Kasumi-1 (cell line): ENCODE measurements around the gene PGA3.
"Not testable (repeated sequence)": the region's sequence is repeated elsewhere in the genome, so short reads cannot be mapped to it uniquely, and the experiment has no call there.

Source experiments
- DNase-seq, 2 experiments: peaks; one replicate each; lab custom pipeline; 2025; lab: John Stamatoyannopoulos, UW

PGA3 gene

DNA sequence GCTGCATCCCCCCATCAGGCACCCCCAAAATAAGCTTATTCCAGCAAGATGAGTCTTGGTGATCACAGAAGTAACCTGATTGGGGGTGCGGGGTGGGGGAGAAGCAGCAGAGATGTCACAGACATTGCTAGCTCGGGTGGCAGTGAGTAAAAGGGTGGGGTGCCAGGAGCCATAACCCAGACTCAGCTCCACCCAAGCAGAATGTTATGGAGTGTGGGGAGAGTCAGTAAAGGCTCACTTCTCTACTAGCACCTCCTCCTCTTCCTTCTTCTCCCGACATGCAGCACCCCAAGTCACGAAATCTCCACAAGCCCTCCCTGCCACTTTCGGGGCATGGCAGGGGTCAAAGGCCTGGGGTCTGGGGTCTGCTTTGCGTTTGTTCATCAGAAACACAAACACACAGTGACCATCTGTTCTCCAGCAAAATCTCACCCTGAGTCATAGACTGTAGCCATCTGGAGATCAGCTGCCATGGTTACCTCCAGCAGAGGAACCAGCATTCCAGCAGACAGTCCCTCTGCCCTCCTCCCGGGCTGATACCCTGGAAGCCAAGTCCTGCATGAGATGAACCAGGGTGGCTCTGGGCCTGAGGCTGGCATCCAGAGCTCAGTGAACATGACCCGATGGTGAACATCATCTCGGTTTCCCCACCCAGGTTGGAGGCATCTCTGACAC, 4.5 kb downstream of the PGA3 start:
- not testable (repeated sequence) for DNase-seq

DNA sequence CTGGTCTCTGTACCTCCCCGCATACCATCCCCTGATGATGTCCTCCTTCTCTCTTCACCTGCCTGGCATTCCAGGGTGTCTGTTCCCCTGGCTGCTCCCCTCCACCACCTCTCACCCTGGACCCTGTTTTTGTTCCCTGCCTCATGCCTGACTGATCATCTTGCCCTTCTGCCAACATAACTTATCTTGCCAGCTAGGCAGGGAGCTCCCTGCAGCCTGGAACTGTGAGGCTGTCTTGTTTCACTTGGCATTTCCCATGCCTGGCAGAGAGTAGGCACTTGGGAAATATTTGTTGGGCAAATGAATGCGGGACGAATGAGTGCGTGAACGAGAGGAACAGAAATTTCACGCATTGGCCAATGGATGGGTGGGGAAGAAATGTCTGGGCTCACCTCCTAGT, 7.3 kb downstream of the PGA3 start:
- not testable (repeated sequence) for DNase-seq

DNA sequence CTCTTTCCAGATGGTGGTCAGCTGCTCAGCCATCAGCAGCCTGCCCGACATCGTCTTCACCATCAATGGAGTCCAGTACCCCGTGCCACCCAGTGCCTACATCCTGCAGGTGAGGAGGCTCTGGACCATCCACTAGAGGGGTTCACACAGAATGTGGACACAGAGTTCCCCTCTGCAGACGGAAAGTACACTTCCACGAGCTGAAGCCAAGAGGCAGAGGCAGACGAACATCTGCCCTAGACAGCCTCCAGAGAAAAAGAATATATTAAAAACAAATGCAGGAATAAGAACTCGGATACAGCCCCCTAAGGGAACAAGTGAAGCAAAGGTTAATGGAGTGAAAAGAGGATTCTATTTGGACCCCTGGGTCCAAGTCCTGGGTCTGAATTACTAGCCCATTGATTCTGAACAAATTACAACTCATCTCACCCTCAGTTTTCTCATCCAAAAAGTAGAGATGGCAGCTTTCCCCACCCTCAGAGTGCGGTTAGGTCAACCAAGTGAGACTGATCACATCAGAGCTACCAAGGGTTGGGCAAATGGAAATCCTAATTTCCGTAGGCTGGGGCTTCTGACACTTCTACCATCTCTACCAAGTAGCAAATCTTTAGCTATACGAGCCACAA, 8.1 kb downstream of the PGA3 start:
- not testable (repeated sequence) for DNase-seq

DNA sequence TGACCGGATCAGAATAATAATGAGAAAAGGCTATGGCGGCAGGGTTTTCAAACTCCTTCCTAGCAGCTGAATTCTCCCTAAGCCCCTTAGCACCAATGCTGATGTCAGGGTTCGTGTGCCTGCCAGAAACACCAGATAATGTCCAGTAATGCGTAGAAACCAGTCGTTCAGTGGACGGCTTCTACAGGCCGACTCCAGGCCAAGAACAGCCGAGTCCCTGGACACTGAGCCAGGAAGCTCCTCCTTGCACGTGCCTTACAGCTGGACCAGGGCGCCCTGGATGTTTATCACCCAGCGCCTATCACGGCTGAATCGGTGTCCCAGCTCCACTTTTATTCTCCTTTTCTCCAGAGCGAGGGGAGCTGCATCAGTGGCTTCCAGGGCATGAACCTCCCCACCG, 8.9 kb downstream of the PGA3 start:
- DNase-seq, result not testable (repeated sequence)

DNA sequence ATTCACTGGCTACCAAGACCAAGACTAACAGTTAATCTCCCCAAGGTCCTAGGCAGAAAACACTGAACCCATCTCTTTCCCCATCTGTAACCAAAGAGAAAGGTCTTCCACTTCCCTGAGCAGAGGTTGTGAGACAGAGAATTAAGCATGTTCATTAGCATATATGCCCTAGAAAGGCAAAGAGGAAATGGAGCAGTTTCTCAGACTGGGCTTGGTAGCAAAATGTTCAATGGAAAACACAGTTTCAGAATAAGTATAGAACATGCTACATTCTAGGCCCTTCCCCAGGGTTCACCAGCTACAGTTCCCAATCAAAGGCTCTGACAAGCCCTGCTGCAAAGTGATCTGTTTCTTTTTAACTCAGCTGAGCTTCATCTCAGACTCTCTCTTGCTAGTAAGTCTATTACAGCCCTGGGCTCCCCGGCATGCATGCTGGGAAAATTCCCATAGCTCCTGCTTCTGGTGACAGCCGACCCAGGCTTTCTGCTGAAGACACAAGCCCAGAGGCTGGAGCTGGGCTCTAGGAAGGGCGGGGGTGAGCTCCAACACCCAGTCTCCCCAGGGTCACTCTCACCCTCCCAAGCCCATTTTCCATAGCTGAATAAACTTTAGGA, 10.5 kb downstream of the PGA3 start:
- DNase-seq, result not testable (repeated sequence)

DNA sequence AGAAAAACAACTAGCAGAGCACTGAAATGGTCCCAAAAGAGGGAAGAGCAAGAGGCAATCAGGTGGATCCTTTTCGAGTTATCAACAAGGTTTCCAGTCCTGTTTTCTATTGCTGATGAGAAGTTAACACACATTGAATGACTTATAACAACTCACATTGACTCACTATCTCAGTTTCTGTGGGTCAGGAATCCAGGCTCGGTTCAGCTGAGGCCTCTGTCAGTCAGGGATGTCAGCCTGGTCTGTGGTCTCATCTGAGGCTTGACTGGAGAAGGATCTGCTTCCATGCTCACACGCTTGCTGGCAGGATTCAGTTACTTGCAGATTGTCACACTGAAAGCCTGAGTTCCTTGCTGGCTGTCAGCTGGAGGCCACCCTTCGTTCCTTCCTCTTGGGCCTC, 15.0 kb downstream of the PGA3 start:
- DNase-seq, result not testable (repeated sequence)

DNA sequence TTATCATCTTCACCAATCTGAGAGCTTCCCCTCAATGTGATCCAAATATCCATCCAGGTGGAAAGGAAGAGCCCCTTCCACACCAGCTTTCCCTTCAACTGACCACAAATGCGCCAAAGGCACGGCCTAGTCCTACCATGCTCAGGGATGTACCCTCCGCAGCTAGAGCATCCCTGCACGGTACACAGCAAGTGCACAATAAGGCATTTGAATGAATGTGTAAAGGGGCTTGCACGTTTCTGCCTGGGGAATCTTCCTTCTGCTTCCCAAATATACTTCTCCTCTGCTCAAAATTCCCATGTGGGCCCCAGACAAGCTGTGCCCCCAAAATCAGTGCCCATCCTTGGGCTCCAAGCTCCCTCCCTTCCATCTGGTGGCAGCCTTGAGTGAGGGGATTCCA, 15.7 kb downstream of the PGA3 start:
- DNase-seq, result not testable (repeated sequence)

DNA sequence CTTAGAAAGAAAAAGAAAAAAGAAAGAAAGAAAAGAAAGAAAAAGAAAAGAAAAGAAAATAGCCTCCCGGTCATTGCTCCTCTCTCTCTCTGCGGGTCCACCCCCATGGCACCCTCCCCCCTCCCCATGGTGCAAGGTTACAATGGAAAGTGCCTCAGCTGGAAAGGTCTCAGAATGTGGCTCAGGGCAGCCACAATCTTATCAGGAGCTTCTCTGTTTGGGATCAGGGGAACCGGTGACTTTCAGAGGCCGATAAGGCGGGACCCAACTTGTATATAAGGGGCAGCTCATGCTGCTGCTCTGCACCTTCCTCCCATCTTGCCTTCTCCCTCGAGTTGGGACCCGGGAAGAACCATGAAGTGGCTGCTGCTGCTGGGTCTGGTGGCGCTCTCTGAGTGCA, 18.7 kb downstream of the PGA3 start, which contains the start of gene PGA4:
Gene PGA4, plus strand, starts transcription at position 301 of the 400 bp plus-strand sequence. Its CDS starts 54 bp downstream, at position 355.
- not testable (repeated sequence) for DNase-seq

DNA sequence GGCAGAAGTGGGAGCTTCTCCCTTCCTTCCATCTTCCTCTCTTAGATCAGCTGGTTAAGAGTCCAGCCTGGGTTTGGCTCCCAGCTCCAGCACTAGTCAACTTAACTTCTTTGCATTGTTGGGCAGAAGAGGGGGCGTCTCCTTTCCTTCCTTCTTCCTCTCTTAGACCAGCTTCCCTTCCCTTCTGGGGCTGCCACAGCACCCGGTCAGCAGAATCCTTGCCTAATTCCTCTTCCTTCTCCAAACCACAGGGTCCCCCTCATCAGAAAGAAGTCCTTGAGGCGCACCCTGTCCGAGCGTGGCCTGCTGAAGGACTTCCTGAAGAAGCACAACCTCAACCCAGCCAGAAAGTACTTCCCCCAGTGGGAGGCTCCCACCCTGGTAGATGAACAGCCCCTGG, 19.4 kb downstream of the PGA3 start:
- not testable (repeated sequence) for DNase-seq

DNA sequence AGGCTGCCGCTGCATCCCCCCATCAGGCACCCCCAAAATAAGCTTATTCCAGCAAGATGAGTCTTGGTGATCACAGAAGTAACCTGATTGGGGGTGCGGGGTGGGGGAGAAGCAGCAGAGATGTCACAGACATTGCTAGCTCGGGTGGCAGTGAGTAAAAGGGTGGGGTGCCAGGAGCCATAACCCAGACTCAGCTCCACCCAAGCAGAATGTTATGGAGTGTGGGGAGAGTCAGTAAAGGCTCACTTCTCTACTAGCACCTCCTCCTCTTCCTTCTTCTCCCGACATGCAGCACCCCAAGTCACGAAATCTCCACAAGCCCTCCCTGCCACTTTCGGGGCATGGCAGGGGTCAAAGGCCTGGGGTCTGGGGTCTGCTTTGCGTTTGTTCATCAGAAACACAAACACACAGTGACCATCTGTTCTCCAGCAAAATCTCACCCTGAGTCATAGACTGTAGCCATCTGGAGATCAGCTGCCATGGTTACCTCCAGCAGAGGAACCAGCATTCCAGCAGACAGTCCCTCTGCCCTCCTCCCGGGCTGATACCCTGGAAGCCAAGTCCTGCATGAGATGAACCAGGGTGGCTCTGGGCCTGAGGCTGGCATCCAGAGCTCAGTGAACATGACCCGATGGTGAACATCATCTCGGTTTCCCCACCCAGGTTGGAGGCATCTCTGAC, 23.3 kb downstream of the PGA3 start:
- DNase-seq, result not testable (repeated sequence)

DNA sequence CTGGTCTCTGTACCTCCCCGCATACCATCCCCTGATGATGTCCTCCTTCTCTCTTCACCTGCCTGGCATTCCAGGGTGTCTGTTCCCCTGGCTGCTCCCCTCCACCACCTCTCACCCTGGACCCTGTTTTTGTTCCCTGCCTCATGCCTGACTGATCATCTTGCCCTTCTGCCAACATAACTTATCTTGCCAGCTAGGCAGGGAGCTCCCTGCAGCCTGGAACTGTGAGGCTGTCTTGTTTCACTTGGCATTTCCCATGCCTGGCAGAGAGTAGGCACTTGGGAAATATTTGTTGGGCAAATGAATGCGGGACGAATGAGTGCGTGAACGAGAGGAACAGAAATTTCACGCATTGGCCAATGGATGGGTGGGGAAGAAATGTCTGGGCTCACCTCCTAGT, 26.1 kb downstream of the PGA3 start:
- DNase-seq, result not testable (repeated sequence)

DNA sequence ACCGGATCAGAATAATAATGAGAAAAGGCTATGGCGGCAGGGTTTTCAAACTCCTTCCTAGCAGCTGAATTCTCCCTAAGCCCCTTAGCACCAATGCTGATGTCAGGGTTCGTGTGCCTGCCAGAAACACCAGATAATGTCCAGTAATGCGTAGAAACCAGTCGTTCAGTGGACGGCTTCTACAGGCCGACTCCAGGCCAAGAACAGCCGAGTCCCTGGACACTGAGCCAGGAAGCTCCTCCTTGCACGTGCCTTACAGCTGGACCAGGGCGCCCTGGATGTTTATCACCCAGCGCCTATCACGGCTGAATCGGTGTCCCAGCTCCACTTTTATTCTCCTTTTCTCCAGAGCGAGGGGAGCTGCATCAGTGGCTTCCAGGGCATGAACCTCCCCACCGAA, 27.7 kb downstream of the PGA3 start:
- not testable (repeated sequence) for DNase-seq

DNA sequence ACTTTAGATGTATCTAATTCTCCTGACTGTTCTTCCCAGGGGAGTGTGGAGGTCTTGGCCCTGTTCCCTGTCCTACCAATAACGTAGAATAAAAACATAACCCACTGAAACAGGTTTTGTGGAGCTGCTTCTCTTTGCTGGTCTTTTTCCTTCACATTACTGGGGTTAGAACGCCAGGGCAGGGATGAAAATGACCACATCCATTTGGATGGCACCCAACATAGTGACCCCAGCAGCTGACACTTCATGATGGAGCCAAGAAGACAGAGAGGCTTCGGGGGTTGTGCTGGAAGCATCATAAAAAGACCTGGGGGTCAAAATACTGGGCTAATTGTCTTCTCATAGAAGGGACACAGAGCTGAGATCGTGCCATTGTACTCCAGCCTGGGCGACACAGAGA, 28.3 kb downstream of the PGA3 start:
- DNase-seq, result not testable (repeated sequence)

DNA sequence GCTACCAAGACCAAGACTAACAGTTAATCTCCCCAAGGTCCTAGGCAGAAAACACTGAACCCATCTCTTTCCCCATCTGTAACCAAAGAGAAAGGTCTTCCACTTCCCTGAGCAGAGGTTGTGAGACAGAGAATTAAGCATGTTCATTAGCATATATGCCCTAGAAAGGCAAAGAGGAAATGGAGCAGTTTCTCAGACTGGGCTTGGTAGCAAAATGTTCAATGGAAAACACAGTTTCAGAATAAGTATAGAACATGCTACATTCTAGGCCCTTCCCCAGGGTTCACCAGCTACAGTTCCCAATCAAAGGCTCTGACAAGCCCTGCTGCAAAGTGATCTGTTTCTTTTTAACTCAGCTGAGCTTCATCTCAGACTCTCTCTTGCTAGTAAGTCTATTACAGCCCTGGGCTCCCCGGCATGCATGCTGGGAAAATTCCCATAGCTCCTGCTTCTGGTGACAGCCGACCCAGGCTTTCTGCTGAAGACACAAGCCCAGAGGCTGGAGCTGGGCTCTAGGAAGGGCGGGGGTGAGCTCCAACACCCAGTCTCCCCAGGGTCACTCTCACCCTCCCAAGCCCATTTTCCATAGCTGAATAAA, 29.3 kb downstream of the PGA3 start:
- DNase-seq, result not testable (repeated sequence)

DNA sequence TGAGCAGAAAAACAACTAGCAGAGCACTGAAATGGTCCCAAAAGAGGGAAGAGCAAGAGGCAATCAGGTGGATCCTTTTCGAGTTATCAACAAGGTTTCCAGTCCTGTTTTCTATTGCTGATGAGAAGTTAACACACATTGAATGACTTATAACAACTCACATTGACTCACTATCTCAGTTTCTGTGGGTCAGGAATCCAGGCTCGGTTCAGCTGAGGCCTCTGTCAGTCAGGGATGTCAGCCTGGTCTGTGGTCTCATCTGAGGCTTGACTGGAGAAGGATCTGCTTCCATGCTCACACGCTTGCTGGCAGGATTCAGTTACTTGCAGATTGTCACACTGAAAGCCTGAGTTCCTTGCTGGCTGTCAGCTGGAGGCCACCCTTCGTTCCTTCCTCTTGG, 33.8 kb downstream of the PGA3 start:
- not testable (repeated sequence) for DNase-seq

DNA sequence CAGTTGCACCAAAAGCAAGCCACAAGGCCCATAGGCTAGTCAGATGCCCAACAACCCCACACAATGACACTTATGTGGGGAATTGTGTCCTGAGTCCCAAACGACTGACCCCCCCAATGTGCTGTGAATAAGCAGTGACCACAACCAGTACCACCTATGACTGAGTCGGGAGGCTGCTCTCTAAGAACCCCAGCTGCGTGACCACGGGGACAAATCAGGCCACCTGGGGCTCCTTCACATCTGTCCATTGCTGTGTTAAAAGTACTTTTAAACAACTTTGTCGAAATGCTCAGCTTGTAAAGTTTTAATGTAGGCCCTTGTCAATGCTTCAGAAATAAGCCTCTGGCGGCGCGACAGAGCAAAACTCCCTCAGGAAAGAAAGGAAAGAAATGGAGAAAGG, 37.0 kb downstream of the PGA3 start:
- DNase-seq, result not testable (repeated sequence)

DNA sequence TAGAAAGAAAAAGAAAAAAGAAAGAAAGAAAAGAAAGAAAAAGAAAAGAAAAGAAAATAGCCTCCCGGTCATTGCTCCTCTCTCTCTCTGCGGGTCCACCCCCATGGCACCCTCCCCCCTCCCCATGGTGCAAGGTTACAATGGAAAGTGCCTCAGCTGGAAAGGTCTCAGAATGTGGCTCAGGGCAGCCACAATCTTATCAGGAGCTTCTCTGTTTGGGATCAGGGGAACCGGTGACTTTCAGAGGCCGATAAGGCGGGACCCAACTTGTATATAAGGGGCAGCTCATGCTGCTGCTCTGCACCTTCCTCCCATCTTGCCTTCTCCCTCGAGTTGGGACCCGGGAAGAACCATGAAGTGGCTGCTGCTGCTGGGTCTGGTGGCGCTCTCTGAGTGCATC, 37.6 kb downstream of the PGA3 start, which contains the start of gene PGA5:
Gene PGA5, plus strand, starts transcription at position 301 of the 400 bp plus-strand sequence. Its CDS starts 52 bp downstream, at position 353.
- not testable (repeated sequence) for DNase-seq

DNA sequence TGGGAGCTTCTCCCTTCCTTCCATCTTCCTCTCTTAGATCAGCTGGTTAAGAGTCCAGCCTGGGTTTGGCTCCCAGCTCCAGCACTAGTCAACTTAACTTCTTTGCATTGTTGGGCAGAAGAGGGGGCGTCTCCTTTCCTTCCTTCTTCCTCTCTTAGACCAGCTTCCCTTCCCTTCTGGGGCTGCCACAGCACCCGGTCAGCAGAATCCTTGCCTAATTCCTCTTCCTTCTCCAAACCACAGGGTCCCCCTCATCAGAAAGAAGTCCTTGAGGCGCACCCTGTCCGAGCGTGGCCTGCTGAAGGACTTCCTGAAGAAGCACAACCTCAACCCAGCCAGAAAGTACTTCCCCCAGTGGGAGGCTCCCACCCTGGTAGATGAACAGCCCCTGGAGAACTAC, 38.2 kb downstream of the PGA3 start:
- DNase-seq, result not testable (repeated sequence)

DNA sequence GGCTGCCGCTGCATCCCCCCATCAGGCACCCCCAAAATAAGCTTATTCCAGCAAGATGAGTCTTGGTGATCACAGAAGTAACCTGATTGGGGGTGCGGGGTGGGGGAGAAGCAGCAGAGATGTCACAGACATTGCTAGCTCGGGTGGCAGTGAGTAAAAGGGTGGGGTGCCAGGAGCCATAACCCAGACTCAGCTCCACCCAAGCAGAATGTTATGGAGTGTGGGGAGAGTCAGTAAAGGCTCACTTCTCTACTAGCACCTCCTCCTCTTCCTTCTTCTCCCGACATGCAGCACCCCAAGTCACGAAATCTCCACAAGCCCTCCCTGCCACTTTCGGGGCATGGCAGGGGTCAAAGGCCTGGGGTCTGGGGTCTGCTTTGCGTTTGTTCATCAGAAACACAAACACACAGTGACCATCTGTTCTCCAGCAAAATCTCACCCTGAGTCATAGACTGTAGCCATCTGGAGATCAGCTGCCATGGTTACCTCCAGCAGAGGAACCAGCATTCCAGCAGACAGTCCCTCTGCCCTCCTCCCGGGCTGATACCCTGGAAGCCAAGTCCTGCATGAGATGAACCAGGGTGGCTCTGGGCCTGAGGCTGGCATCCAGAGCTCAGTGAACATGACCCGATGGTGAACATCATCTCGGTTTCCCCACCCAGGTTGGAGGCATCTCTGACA, 42.1 kb downstream of the PGA3 start:
- not testable (repeated sequence) for DNase-seq

DNA sequence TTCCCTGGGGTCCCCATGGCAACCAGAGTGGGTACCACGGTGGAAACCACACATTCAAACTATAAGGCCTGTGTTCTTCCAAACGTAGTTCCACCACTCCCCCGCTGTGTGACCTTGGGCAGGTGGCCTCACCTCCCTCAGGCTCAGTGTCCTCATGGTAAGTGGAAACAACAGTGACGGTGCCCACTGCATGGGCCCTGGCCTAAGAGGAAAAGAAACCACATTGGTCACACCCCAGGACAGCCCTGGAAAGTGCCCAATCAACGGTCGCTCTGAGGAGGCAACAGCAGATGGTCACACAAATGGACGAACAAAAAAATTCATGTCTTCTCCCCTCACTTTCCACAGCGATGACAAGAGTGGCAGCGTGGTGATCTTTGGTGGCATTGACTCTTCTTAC, 44.8 kb downstream of the PGA3 start:
- not testable (repeated sequence) for DNase-seq

DNA sequence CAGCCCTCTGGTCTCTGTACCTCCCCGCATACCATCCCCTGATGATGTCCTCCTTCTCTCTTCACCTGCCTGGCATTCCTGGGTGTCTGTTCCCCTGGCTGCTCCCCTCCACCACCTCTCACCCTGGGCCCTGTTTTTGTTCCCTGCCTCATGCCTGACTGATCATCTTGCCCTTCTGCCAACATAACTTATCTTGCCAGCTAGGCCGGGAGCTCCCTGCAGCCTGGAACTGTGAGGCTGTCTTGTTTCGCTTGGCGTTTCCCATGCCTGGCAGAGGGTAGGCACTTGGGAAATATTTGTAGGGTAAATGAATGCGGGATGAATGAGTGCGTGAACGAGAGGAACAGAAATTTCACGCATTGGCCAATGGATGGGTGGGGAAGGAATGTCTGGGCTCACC, 45.9 kb downstream of the PGA3 start:
- not testable (repeated sequence) for DNase-seq
